OCI-LY7 (cell line): ENCODE measurements around the gene FSIP1. TPM values are rescaled to one million over a fixed set of nuclear protein-coding genes. Genes with fewer than 3 reads are reported as not detected.

Experiments used
- BruUV-seq: library from RNA; stranded (reverse); fragments of 400-500 nt; replicated peaks from 2 replicates; lab custom pipeline; 2021; lab: Mats Ljungman, UMichigan
- CTCF ChIA-PET: fragments of 300-600 bp; sonication (Branson Sonifier 250); formaldehyde crosslinking; loops from one replicate; lab custom pipeline; 2022; ENCODE audit warnings: antibody characterized with exemption; ENCODE audit not compliant: unreplicated experiment; lab: Charles Lee
- POLR2A ChIA-PET: fragments of 300-600 bp; sonication (Branson Sonifier 250); formaldehyde crosslinking; loops from one replicate; lab custom pipeline; 2022; ENCODE audit warnings: antibody characterized with exemption; lab: Charles Lee
- DNase-seq: peaks from one replicate; pipeline ENCODE4 v3.0.0-alpha.2; 2015; ENCODE audit warnings: low spot score
- H2AFZ ChIP-seq: fragments of 200-600 bp; sonication (generic), shearing (Covaris generic); 2 replicates; pipeline ENCODE4 v1.6.1; 2014; ENCODE audit warnings: mild to moderate bottlenecking, antibody characterized with exemption, low read length, moderate library complexity
- H3K27ac ChIP-seq: fragments of 200-600 bp; sonication (generic); 2 replicates; pipeline ENCODE4 v1.5.1; 2014; ENCODE audit warnings: mixed run types, low read depth, mild to moderate bottlenecking, moderate library complexity, low read length, inconsistent platforms; ENCODE audit not compliant: poor library complexity, severe bottlenecking
- H3K36me3 ChIP-seq: fragments of 200-600 bp; sonication (generic); 2 replicates; pipeline ENCODE4 v1.6.1; 2014; ENCODE audit warnings: mild to moderate bottlenecking, antibody characterized with exemption, low read length, moderate library complexity, mixed read lengths; ENCODE audit not compliant: insufficient read depth
- H3K4me1 ChIP-seq: fragments of 200-600 bp; sonication (generic); 2 replicates; pipeline ENCODE4 v1.5.1; 2014; ENCODE audit warnings: mild to moderate bottlenecking, low read length; ENCODE audit not compliant: insufficient read depth, poor library complexity, severe bottlenecking
- H3K4me2 ChIP-seq: fragments of 200-600 bp; sonication (generic); 2 replicates; pipeline ENCODE4 v1.6.1; 2014; ENCODE audit warnings: mild to moderate bottlenecking, low read length
- H3K4me3 ChIP-seq: fragments of 200-600 bp; sonication (generic); 2 replicates; pipeline ENCODE4 v1.5.1; 2014; ENCODE audit warnings: mild to moderate bottlenecking, low read depth, low read length; ENCODE audit not compliant: poor library complexity, severe bottlenecking
- H3K79me2 ChIP-seq: fragments of 200-600 bp; sonication (generic); 2 replicates; pipeline ENCODE4 v1.6.1; 2016; ENCODE audit warnings: low read depth, mild to moderate bottlenecking, low read length, moderate library complexity, mixed read lengths; ENCODE audit not compliant: insufficient read depth
- H3K9me2 ChIP-seq: fragments of 200-600 bp; sonication (generic); 2 replicates; pipeline ENCODE4 v1.6.1; 2016; ENCODE audit warnings: mild to moderate bottlenecking, low read length, mixed read lengths; ENCODE audit not compliant: insufficient read depth
- H3K9me3 ChIP-seq: fragments of 200-600 bp; sonication (generic); 2 replicates; pipeline ENCODE4 v1.6.1; 2014; ENCODE audit warnings: mild to moderate bottlenecking, mixed run types, low read length, mixed read lengths
- H4K20me1 ChIP-seq: fragments of 200-600 bp; sonication (generic); 2 replicates; pipeline ENCODE4 v1.6.1; 2014; ENCODE audit warnings: mild to moderate bottlenecking, antibody characterized with exemption, low read length, moderate library complexity, mixed read lengths; ENCODE audit not compliant: insufficient read depth
- CTCF ChIP-seq: fragments of 200-600 bp; sonication (generic); conservative IDR thresholded peaks from 2 replicates; pipeline ENCODE4 v1.5.1; 2014; ENCODE audit warnings: mild to moderate bottlenecking, antibody characterized with exemption, low read length, moderate library complexity, mixed read lengths
- EZH2phosphoT487 ChIP-seq: fragments of 200-600 bp; sonication (generic); IDR thresholded peaks from 2 replicates; pipeline ENCODE4 v1.6.1; 2018; ENCODE audit warnings: low read depth, borderline replicate concordance, mild to moderate bottlenecking, mixed run types, antibody characterized with exemption, low read length, moderate library complexity, mixed read lengths
- intact Hi-C: fragments of 100-400 bp; cut with micrococcal nuclease; formaldehyde crosslinking; loops from one replicate; pipeline ENCODE4 v1.10.0; 2022; ENCODE audit not compliant: unreplicated experiment
- total RNA-seq, 2 experiments: library from RNA; depleted of rRNA in 1 of 2; stranded (reverse); fragments of >200 nt in 1 of 2; shearing (Covaris generic) in 1 of 2; gene quantifications; 2 replicates each; pipeline ENCODE4 v1.2.3, GENCODE V29; 2014 to 2022

Gene FSIP1
- total RNA-seq, 2 experiments from 2014 or later: 0.28 to 0.65 TPM

GRCh38 chr15:39728845-39729244, 53.8 kb downstream of the FSIP1 start:
- no peaks in the 10 kb centered on the region for H4K20me1 ChIP-seq
- ChIA-PET POLR2A (no interaction called here), CTCF (no interaction called here)
- no peak overlapping the region for H3K4me3 ChIP-seq
- intact Hi-C loops: no loop called here
- no peak overlapping the region for H3K27ac ChIP-seq
- no peaks in the 10 kb centered on the region for H3K79me2 ChIP-seq
- no peak overlapping the region for H3K4me2 ChIP-seq
- H3K9me2 ChIP-seq: no peaks in the 10 kb centered on the region
- H2AFZ ChIP-seq: no peak overlapping the region
- no TSS peak for BruUV-seq
- no peak for DNase-seq
- no peaks in the 10 kb centered on the region for H3K36me3 ChIP-seq
- no peaks in the 10 kb centered on the region for H3K9me3 ChIP-seq
- no peaks in the 10 kb centered on the region for H3K4me1 ChIP-seq
- TF ChIP-seq EZH2phosphoT487: no peak
- no peak for TF ChIP-seq CTCF

- no peak for DNase-seq
- Histone ChIP-seq H3K4me2 (no peak overlapping the region), H3K36me3 (no peaks in the 10 kb centered on the region), H3K4me3 (no peak overlapping the region), H3K9me3 (no peaks in the 10 kb centered on the region), H3K27ac (no peak overlapping the region), H2AFZ (no peak overlapping the region), H4K20me1 (no peaks in the 10 kb centered on the region), H3K4me1 (no peaks in the 10 kb centered on the region), H3K79me2 (no peaks in the 10 kb centered on the region), H3K9me2 (no peaks in the 10 kb centered on the region)
- TF ChIP-seq CTCF (no peak), EZH2phosphoT487 (no peak)
- BruUV-seq: no TSS peak
- intact Hi-C loops: no loop called here
- CTCF ChIA-PET: no interaction called here
- POLR2A ChIA-PET: no interaction called here
Measured at GRCh38 chr15:39721893-39722292, 60.7 kb downstream of the FSIP1 start.

GRCh38 chr15:39720621-39721611, 61.7 kb downstream of the FSIP1 start:
- intact Hi-C loops: no loop called here
- ChIA-PET POLR2A (interaction anchor here (0.6 kb wide), 1 partner anchor 14 kb away, joined by 3 read pairs; no protein-coding TSS in a partner anchor), CTCF (no interaction called here)
- Histone ChIP-seq H3K4me1 (no peaks in the 10 kb centered on the region), H3K36me3 (no peaks in the 10 kb centered on the region), H3K4me3 (no peak overlapping the region), H3K9me3 (no peaks in the 10 kb centered on the region), H3K79me2 (no peaks in the 10 kb centered on the region), H3K27ac (no peak overlapping the region), H3K9me2 (no peaks in the 10 kb centered on the region), H3K4me2 (no peak overlapping the region), H2AFZ (no peak overlapping the region), H4K20me1 (no peaks in the 10 kb centered on the region)
- TF ChIP-seq CTCF (no peak), EZH2phosphoT487 (no peak)
- DNase-seq: no peak
- no TSS peak for BruUV-seq
